GM12801 (cell line): ENCODE data around the gene DCBLD1.

Experiments used
- TF ChIP-seq, protein P1 (sequence below): IDR thresholded peaks from one replicate; pipeline ENCODE4 v1.5.1; 2011; ENCODE audit warnings: control low read depth; ENCODE audit not compliant: insufficient read length; ENCODE audit errors: extremely low read depth

DCBLD1 gene

DNA sequence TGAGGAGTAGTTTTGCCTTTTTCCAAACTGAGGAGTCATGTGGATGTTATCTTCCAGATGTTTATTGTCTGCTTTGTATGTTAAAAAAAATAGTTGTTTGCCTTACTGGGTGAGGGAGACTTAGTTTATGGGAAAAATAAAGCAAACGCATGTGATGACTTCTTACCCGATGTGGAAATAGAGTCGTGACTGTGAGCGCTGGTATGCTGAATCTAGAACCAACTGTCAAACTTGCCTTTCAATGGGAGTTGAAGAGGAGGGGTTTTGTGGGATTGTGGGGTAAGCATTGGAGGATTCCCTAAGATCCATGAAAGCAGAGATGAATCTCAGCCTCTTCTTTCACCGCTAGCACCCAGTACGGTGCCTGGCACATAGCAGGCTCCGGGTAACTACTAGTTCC, 5.3 kb downstream of the DCBLD1 start:
- TF ChIP-seq, protein P1, sequence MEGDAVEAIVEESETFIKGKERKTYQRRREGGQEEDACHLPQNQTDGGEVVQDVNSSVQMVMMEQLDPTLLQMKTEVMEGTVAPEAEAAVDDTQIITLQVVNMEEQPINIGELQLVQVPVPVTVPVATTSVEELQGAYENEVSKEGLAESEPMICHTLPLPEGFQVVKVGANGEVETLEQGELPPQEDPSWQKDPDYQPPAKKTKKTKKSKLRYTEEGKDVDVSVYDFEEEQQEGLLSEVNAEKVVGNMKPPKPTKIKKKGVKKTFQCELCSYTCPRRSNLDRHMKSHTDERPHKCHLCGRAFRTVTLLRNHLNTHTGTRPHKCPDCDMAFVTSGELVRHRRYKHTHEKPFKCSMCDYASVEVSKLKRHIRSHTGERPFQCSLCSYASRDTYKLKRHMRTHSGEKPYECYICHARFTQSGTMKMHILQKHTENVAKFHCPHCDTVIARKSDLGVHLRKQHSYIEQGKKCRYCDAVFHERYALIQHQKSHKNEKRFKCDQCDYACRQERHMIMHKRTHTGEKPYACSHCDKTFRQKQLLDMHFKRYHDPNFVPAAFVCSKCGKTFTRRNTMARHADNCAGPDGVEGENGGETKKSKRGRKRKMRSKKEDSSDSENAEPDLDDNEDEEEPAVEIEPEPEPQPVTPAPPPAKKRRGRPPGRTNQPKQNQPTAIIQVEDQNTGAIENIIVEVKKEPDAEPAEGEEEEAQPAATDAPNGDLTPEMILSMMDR, result no peak

DNA sequence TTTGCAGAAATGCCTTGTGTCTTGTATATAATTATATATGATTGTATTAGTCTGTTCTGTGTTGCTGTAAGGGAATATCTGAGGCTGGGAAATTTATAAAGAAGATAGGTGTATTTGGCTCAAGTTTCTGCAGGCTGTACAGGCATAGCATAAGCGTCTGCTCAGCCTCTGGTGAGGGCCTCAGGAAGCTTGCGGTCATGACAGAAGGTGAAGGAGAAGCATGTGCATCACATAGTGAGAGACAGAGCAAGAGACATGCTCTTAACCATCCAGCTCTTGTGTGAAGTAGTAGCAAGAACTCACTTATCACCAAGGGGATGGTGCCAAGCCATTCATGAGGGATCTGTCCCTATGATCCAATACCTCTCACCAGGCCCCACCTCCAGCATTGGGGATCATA, 6.5 kb downstream of the DCBLD1 start:
- TF ChIP-seq, protein P1, result no peak

DNA sequence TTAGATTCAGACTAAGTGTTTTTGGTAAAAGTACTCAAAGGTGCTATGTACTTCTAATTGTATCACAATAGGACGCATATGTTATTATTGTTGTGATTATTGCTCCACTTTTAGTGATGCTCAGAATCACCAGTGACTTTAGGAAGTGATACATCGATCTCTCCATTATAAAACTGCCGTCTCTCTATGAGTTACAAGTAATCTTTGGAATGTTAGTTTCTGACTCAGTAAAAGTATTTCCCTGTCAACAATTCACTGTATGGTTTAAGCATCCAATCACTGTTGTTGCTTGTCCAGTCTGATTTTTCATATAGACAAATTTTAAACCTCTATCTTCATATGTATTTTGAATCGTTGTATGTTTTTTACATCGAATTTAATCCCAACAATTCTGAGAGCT, 9.4 kb downstream of the DCBLD1 start:
- TF ChIP-seq, protein P1, result no peak

DNA sequence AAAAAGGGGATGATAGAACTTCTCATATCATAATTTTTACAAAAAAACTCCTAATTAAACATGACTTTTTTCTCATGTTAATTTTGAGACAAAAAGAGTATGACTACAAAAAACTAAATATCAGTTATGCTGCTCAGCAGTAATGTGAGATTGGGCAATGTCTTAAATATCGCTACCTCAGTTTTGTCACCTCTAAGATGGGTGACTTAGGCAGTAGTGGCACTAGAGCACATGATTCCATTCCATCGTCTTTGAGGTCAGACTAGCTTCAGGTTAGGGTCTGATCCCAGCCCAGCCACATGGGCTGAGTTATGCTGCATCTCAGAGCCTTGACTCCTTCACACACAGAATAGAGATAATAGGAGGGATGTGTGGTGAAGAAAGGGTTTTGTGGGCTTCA, 11.0 kb downstream of the DCBLD1 start:
- TF ChIP-seq, protein P1, result no peak

DNA sequence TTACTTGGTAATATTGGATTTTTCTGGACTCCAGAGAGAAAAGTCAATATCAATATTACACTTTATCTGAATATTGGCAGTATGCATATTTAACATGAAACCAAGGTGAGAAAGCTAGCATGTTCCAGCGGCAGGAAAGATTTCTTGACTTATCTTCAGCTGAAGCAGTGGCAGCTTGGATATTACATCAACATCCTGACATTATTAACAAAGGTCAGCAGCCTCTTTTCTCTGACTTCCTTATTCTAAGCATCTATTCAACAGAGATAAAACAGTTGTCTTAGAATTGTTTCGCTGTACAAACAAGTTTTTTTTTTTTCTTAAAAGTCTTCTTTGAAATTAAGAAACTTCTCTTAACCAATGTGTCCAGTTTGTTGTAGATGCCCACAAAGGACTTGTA, 11.8 kb downstream of the DCBLD1 start:
- TF ChIP-seq, protein P1, result no peak

DNA sequence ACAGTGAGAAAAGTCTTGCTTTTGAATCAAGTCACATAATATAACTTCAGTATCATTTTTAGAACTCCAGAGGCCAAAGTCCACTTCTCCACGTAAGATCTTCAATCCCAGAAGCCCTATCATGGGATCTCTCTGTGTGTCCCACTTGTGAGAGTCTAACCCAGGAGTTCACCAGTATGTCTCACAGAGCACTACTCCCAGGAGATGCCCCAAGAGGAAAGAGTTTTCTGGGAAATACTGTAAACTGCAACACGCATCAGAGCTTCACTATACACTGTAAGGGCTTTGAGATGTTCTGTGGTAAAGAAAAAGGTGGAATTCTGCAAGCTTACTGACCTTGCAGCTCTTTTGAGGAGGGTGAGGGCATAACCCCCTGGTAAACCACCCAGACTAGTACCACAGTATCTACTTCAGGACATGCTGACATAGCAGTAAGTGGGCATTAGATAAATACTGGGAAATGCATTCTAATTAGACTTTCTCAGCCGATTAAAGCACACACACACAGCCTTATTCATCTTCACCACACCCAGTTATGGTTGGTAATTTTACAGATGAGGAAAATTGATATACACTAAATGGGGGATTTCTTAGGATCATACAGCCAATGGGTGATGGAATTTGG, 12.3 kb downstream of the DCBLD1 start:
- TF ChIP-seq, protein P1, result no peak

DNA sequence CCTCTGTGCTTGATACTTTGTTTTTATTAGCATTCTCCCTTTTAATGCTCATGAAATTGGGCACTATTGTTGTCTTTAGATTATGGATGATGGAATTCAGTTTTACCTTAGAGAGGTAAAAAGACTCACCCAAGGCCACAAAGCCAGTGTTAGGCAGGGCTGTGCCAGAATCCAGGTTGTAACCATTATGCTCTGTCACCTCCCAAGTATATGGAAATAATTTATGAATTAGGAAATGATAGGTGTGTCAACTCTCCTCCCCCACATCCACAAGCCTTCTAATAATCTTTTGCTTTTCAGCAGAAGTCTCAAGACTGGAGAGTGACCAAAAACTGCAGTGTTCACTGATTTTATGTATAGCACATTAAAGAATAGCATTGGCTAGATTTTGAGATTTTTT, 13.0 kb downstream of the DCBLD1 start:
- TF ChIP-seq, protein P1, result no peak

DNA sequence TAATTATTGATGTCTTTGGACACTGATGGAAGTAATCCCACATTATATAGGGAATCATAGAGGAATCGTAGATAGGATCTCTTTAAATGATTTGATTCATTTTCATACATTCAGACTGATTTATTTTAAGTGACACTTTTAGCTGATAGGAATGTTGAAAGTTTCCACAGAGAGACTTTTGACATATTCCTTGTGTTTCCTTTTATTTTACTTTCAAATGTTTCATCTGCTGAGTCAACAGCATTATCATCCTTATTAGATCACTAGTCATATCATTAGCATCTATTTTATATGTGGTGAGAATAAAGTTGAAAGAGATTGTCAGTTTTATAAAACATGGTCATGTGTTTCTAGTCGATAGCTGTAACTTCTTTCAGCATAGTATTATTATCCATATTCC, 13.4 kb downstream of the DCBLD1 start:
- TF ChIP-seq, protein P1, result no peak
